ENCODE results near the gene ZNF618. TPM values are rescaled to one million over a fixed set of nuclear protein-coding genes. Genes with fewer than 3 reads are reported as not detected.

ZNF618 gene
- total RNA-seq, 2 experiments from 2014 or later: not detected

DNA sequence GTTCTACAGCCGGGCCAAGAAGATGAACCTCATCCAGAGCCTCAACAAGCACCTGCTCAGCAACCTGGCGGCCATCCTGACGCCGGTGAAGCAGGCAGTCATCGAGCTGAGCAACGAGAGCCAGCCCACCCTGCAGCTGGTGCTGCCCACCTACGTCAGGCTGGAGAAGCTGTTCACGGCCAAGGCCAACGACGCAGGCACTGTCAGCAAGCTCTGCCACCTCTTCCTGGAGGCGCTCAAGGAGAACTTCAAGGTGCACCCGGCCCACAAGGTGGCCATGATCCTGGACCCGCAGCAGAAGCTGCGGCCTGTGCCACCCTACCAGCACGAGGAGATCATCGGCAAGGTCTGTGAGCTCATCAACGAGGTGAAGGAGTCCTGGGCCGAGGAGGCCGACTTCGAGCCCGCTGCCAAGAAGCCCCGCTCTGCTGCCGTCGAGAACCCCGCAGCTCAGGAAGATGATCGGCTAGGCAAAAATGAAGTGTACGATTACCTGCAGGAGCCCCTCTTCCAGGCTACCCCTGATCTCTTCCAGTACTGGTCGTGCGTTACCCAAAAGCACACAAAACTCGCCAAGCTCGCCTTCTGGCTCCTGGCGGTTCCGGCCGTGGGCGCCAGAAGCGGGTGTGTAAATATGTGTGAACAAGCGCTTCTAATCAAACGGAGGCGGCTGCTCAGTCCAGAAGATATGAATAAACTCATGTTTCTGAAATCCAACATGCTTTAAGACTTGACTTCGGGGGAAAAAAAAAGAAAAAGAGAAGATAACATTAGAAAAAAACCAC is 173.5 kb downstream of the ZNF618 start:
- TF ChIP-seq CTCF (conservative IDR thresholded peaks at IDR 0.05; ENCODE audit: low read length): no peak
- TF ChIP-seq EZH2phosphoT487 (IDR thresholded peaks at IDR 0.05; ENCODE audit: borderline replicate concordance, low read depth, low read length): no peak
- no peak overlapping the region for H3K4me3 ChIP-seq (ENCODE audit: low read depth, low read length, poor library complexity, severe bottlenecking)
- H3K27ac ChIP-seq (ENCODE audit: low read depth, low read length, poor library complexity, severe bottlenecking): no peak overlapping the region
- intact Hi-C loops (cut with micrococcal nuclease; ENCODE audit: unreplicated experiment): no loop called here
- CTCF ChIA-PET (ENCODE audit: unreplicated experiment): interaction anchor here (0.6 kb wide), 1 partner anchor 212 kb away, joined by 3 read pairs; no protein-coding TSS in a partner anchor
- POLR2A ChIA-PET: no interaction called here
- H3K4me1 ChIP-seq (ENCODE audit: insufficient read depth, low read length, poor library complexity, severe bottlenecking): no peaks in the 10 kb centered on the region
- no peaks in the 10 kb centered on the region for H4K20me1 ChIP-seq (ENCODE audit: insufficient read depth, low read length)
- no peak for DNase-seq (ENCODE audit: low spot score)
- H2AFZ ChIP-seq (ENCODE audit: low read length): no peak overlapping the region
- no peaks in the 10 kb centered on the region for H3K9me2 ChIP-seq (ENCODE audit: insufficient read depth, low read length)
- H3K9me3 ChIP-seq (ENCODE audit: low read length): no peaks in the 10 kb centered on the region
- H3K79me2 ChIP-seq (ENCODE audit: insufficient read depth, low read depth, low read length): no peaks in the 10 kb centered on the region
- no TSS peak for BruUV-seq (replicated peaks)
- no peaks in the 10 kb centered on the region for H3K36me3 ChIP-seq (ENCODE audit: insufficient read depth, low read length)
- H3K4me2 ChIP-seq (ENCODE audit: low read length): no peak overlapping the region

DNA sequence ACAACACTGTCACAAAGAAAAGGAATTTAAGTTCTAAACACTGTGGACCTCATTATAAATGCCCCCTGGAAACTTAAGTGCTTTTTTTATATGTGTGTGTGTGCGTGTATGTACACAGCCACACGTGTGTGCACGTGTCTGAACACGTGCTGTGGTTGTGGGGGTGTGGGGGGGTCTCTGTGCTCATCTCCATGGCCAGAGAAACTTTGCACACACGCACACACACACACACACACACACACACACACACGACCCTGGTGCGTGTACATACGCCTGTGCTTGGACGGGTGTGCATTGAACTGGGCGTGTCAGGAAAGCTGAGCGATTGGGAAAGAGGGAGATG is 174.1 kb downstream of the ZNF618 start:
- no peak overlapping the region for H3K4me3 ChIP-seq (ENCODE audit: low read depth, low read length, poor library complexity, severe bottlenecking)
- intact Hi-C loops (cut with micrococcal nuclease; ENCODE audit: unreplicated experiment): no loop called here
- CTCF ChIA-PET (ENCODE audit: unreplicated experiment): interaction anchor here (0.6 kb wide), 1 partner anchor 212 kb away, joined by 3 read pairs; no protein-coding TSS in a partner anchor
- no peaks in the 10 kb centered on the region for H4K20me1 ChIP-seq (ENCODE audit: insufficient read depth, low read length)
- POLR2A ChIA-PET: no interaction called here
- H3K9me2 ChIP-seq (ENCODE audit: insufficient read depth, low read length): no peaks in the 10 kb centered on the region
- H3K36me3 ChIP-seq (ENCODE audit: insufficient read depth, low read length): no peaks in the 10 kb centered on the region
- TF ChIP-seq EZH2phosphoT487 (IDR thresholded peaks at IDR 0.05; ENCODE audit: borderline replicate concordance, low read depth, low read length) (no peak), CTCF (conservative IDR thresholded peaks at IDR 0.05; ENCODE audit: low read length) (no peak)
- H2AFZ ChIP-seq (ENCODE audit: low read length): no peak overlapping the region
- H3K79me2 ChIP-seq (ENCODE audit: insufficient read depth, low read depth, low read length): no peaks in the 10 kb centered on the region
- no peaks in the 10 kb centered on the region for H3K4me1 ChIP-seq (ENCODE audit: insufficient read depth, low read length, poor library complexity, severe bottlenecking)
- H3K9me3 ChIP-seq (ENCODE audit: low read length): no peaks in the 10 kb centered on the region
- no peak for DNase-seq (ENCODE audit: low spot score)
- no peak overlapping the region for H3K27ac ChIP-seq (ENCODE audit: low read depth, low read length, poor library complexity, severe bottlenecking)
- no TSS peak for BruUV-seq (replicated peaks)
- H3K4me2 ChIP-seq (ENCODE audit: low read length): no peak overlapping the region

- H2AFZ ChIP-seq (ENCODE audit: low read length): no peak overlapping the region
- no peak for DNase-seq (ENCODE audit: low spot score)
- H3K4me1 ChIP-seq (ENCODE audit: insufficient read depth, low read length, poor library complexity, severe bottlenecking): no peaks in the 10 kb centered on the region
- H3K9me2 ChIP-seq (ENCODE audit: insufficient read depth, low read length): no peaks in the 10 kb centered on the region
- POLR2A ChIA-PET: no interaction called here
- no peak overlapping the region for H3K4me3 ChIP-seq (ENCODE audit: low read depth, low read length, poor library complexity, severe bottlenecking)
- H3K79me2 ChIP-seq (ENCODE audit: insufficient read depth, low read depth, low read length): no peaks in the 10 kb centered on the region
- no peaks in the 10 kb centered on the region for H3K36me3 ChIP-seq (ENCODE audit: insufficient read depth, low read length)
- CTCF ChIA-PET (ENCODE audit: unreplicated experiment): no interaction called here
- H4K20me1 ChIP-seq (ENCODE audit: insufficient read depth, low read length): no peaks in the 10 kb centered on the region
- TF ChIP-seq CTCF (conservative IDR thresholded peaks at IDR 0.05; ENCODE audit: low read length): no peak
- TF ChIP-seq EZH2phosphoT487 (IDR thresholded peaks at IDR 0.05; ENCODE audit: borderline replicate concordance, low read depth, low read length): no peak
- BruUV-seq (replicated peaks): no TSS peak
- no peak overlapping the region for H3K27ac ChIP-seq (ENCODE audit: low read depth, low read length, poor library complexity, severe bottlenecking)
- H3K9me3 ChIP-seq (ENCODE audit: low read length): no peaks in the 10 kb centered on the region
- no peak overlapping the region for H3K4me2 ChIP-seq (ENCODE audit: low read length)
- intact Hi-C loops (cut with micrococcal nuclease; ENCODE audit: unreplicated experiment): no loop called here
Observed at GRCh38 chr9:114050646-114051045, 174.5 kb downstream of the ZNF618 start.
